Endothelial cell of umbilical vein (primary cell): ENCODE data around the gene CXCL16. TPM values are rescaled to one million over a fixed set of nuclear protein-coding genes. Genes with fewer than 3 reads are reported as not detected.

ENCODE experiments used
- BruUV-seq: library from RNA; stranded (reverse); fragments of 400-500 nt; replicated peaks from 2 replicates; lab custom pipeline; 2021; lab: Mats Ljungman, UMichigan
- CTCF ChIA-PET: fragments of 300-600, 350-600 bp; sonication (Branson Sonifier 250); formaldehyde crosslinking; loops from one replicate; lab custom pipeline; 2021; ENCODE audit warnings: antibody characterized with exemption, inconsistent platforms; lab: Charles Lee
- POLR2A ChIA-PET: fragments of 300-600, 350-600 bp; sonication (Branson Sonifier 250); formaldehyde crosslinking; loops from one replicate; lab custom pipeline; 2021; ENCODE audit warnings: antibody characterized with exemption, inconsistent platforms; lab: Charles Lee
- DNase-seq: peaks from one replicate; pipeline ENCODE4 v3.0.0-alpha.2; 2011; ENCODE audit warnings: low read depth, low spot score
- FAIRE-seq: peaks from 2 replicates; lab custom pipeline; 2011; peaks lifted over from hg19 to GRCh38; lab: Jason Lieb, UNC
- H2AFZ ChIP-seq: 2 replicates; pipeline ENCODE4 v1.6.0; 2012; ENCODE audit warnings: low read depth, low read length, control low read depth, inconsistent platforms
- H3K27ac ChIP-seq: 2 replicates; pipeline ENCODE4 v1.5.1; 2011; ENCODE audit warnings: low read depth, mild to moderate bottlenecking, control low read depth, low read length, moderate library complexity; ENCODE audit not compliant: insufficient read depth
- H3K27me3 ChIP-seq, 2 experiments: 2 replicates each; pipeline versions ENCODE4 v1.6.0 to v1.6.1; 2011; ENCODE audit warnings: low read length in 2 of 2, mixed read lengths in 1 of 2; ENCODE audit not compliant: control insufficient read depth in 2 of 2, insufficient read depth in 2 of 2
- H3K36me3 ChIP-seq, 2 experiments: 2 replicates in 1 of 2; 3 replicates in 1 of 2; pipeline ENCODE4 v1.5.1; 2011; ENCODE audit warnings: low read length in 2 of 2, mild to moderate bottlenecking in 1 of 2, moderate library complexity in 1 of 2; ENCODE audit not compliant: control insufficient read depth in 2 of 2, insufficient read depth in 2 of 2; ENCODE audit errors: extremely low read depth in 1 of 2
- H3K4me1 ChIP-seq: 3 replicates; pipeline ENCODE4 v1.5.1; 2011; ENCODE audit warnings: mild to moderate bottlenecking, low read length; ENCODE audit not compliant: control insufficient read depth, insufficient read depth; ENCODE audit errors: extremely low read depth
- H3K4me2 ChIP-seq: 2 replicates; pipeline ENCODE4 v1.6.1; 2011; ENCODE audit warnings: low read length, control low read depth, mixed read lengths; ENCODE audit not compliant: insufficient read depth
- H3K4me3 ChIP-seq, 3 experiments: fragments of 200-600 bp in 1 of 3; sonication (generic), shearing (Covaris generic) in 1 of 3; replicated peaks in 1 of 3; 2 replicates each; pipeline ENCODE4 v1.5.1; 2011 to 2016; ENCODE audit warnings: control low read depth in 3 of 3, low read length in 3 of 3, mild to moderate bottlenecking in 2 of 3, inconsistent platforms in 1 of 3, low read depth in 1 of 3, moderate library complexity in 1 of 3; ENCODE audit not compliant: insufficient read depth in 1 of 3
- H3K79me2 ChIP-seq: 2 replicates; pipeline ENCODE4 v1.6.0; 2012; ENCODE audit warnings: low read length, inconsistent platforms; ENCODE audit not compliant: control insufficient read depth, insufficient read depth
- H3K9ac ChIP-seq: replicated peaks from 2 replicates; pipeline ENCODE3; 2011; ENCODE audit warnings: low read length, control low read depth; ENCODE audit not compliant: insufficient read depth; ENCODE audit errors: extremely low read depth
- H3K9me1 ChIP-seq: replicated peaks from 3 replicates; pipeline ENCODE4 v1.6.0; 2011; ENCODE audit warnings: mild to moderate bottlenecking, low read length; ENCODE audit not compliant: control insufficient read depth, insufficient read depth; ENCODE audit errors: extremely low read depth
- H3K9me3 ChIP-seq: replicated peaks from 2 replicates; pipeline ENCODE4 v1.5.1; 2012; ENCODE audit warnings: low read length, inconsistent platforms; ENCODE audit not compliant: control insufficient read depth, insufficient read depth
- H4K20me1 ChIP-seq: replicated peaks from 2 replicates; pipeline ENCODE3; 2011; ENCODE audit warnings: mild to moderate bottlenecking, low read length; ENCODE audit not compliant: control insufficient read depth, insufficient read depth; ENCODE audit errors: extremely low read depth
- EZH2 ChIP-seq: IDR thresholded peaks from 2 replicates; pipeline ENCODE4 v1.6.1; 2012; ENCODE audit warnings: borderline replicate concordance, low read depth, mild to moderate bottlenecking, moderate library complexity, low read length, inconsistent platforms; ENCODE audit not compliant: severe bottlenecking
- FOS ChIP-seq: IDR thresholded peaks from 2 replicates; pipeline ENCODE4 v1.6.1; 2011; ENCODE audit warnings: mild to moderate bottlenecking, low read length, moderate library complexity, borderline replicate concordance; ENCODE audit not compliant: insufficient read depth
- GATA2 ChIP-seq: IDR thresholded peaks from 2 replicates; pipeline ENCODE4 v1.7.0; 2011; ENCODE audit warnings: low read depth, mild to moderate bottlenecking, moderate library complexity, mixed read lengths, low read length; ENCODE audit not compliant: insufficient read length, insufficient read depth
- JUN ChIP-seq: IDR thresholded peaks from 2 replicates; pipeline ENCODE4 v1.6.1; 2011; ENCODE audit warnings: borderline replicate concordance, low read depth; ENCODE audit not compliant: insufficient read length, insufficient read depth
- POLR2AphosphoS5 ChIP-seq: IDR thresholded peaks from 2 replicates; pipeline ENCODE4 v1.6.1; 2012; ENCODE audit warnings: low read depth, mild to moderate bottlenecking, control low read depth, low read length, moderate library complexity; ENCODE audit not compliant: insufficient read depth
- dilution Hi-C: fragments of 300-500 bp; cut with MboI; formaldehyde crosslinking; loops from one replicate; pipeline ENCODE4 v1.15.0; 2019; ENCODE audit warnings: low sequenced_read_pairs; ENCODE audit not compliant: extremely low pct_ligation_motif_present
- intact Hi-C: fragments of 100-400 bp; cut with micrococcal nuclease; formaldehyde crosslinking; loops from one replicate; pipeline ENCODE4 v1.10.0; 2022
- polyA plus RNA-seq, 4 experiments: library from polyadenylated mRNA; depleted of rRNA in 3 of 4; stranded (reverse) in 3 of 4; unstranded in 1 of 4; fragments of >200 nt; gene quantifications; 2 replicates each; pipeline versions ENCODE4 v1.2.1 to v1.2.3, GENCODE V29; 2011 to 2012; ENCODE audit warnings: missing spikeins in 1 of 4
- total RNA-seq: library from RNA; stranded (reverse); gene quantifications from 2 replicates; pipeline ENCODE4 v1.2.3, GENCODE V29; 2021

The CXCL16 gene
- total and polyA plus RNA-seq, 2 donors (not counting 3 experiments of a cell fraction or from before 2014, with no cell fraction given) = 4.8 to 6.1 TPM

DNA sequence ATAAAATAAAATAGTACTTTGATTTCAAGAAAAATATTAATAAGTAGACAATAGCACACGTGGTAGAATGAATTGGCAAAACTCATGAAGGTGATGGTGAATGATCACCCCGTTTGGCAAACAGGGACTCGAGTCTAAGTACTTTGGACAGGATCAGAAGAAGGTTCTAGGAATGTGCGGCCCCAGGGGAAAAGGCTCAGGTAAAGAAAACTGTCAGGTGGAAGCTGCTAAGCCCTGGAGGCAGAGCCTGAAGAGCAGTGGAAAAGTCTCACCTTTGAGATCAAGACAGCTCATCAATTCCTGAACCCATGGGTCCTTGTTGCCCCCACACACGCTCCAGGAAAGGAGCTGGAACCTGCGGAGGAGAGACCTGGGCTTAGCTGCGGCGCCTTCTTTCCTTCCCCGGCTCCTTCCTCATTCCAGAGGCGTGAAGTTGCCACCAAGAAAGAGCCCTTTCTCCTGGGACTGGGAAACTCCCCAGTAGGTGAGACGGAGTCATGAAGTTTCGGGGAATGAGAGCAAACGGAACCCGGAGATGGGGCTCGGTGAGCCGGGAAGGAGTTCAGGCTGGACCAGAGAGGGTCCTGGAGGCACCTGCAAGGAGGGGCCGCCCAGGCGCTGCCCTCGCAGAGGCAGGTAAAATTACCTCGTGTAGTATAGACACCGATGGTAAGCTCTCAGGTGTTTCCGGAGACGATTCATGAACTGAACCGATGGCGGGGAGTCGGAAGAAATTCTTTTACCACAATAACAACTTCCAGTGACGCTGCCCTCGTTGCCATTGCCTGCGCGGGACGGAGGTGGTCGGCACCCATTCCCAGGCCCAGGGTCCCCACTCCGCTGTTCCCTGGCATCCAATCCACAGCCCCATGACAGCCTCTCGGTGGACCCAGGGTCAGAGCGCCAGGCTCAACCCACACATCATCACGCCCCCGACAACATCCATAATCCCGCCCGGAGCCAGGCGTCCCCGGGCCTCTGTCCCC lies 1.3 kb downstream of the CXCL16 start:
- ChIA-PET CTCF (interaction anchor here (0.9 to 2.0 kb wide), 3 partner anchors 28 to 165 kb away, joined by 3 to 6 read pairs (median 4); partner anchors contain the start of genes ARRB2 and CHRNE), POLR2A (no interaction called here)
- no peaks in the 10 kb centered on the region for H3K36me3 ChIP-seq
- H3K4me2 ChIP-seq = peak overlapping the region; percentile 66
- DNase-seq (no peak), FAIRE-seq (no peak)
- TF ChIP-seq POLR2AphosphoS5 (no peak), EZH2 (peak; percentile 57)
- peak overlapping the region; percentile 71 for H2AFZ ChIP-seq
- no peaks in the 10 kb centered on the region for H3K9me3 ChIP-seq
- H3K9ac ChIP-seq = no peak overlapping the region
- H3K27me3 ChIP-seq = peaks cover 9 to 11% of the 10 kb centered on the region in 2 experiments
- no TSS peak for BruUV-seq
- no peak overlapping the region for H3K27ac ChIP-seq
- peak overlapping the region; percentile 31 to 53 (median 47) for H3K4me3 ChIP-seq
- H4K20me1 ChIP-seq = no peaks in the 10 kb centered on the region
- intact Hi-C loops = loop anchor here (1.0 kb wide), 1 partner anchor 7 kb away; the partner anchor contains the start of gene MED11
- H3K79me2 ChIP-seq = no peaks in the 10 kb centered on the region
- dilution Hi-C loops = no loop called here
- peaks cover 13% of the 10 kb centered on the region for H3K4me1 ChIP-seq
- H3K9me1 ChIP-seq = no peaks in the 10 kb centered on the region

DNA sequence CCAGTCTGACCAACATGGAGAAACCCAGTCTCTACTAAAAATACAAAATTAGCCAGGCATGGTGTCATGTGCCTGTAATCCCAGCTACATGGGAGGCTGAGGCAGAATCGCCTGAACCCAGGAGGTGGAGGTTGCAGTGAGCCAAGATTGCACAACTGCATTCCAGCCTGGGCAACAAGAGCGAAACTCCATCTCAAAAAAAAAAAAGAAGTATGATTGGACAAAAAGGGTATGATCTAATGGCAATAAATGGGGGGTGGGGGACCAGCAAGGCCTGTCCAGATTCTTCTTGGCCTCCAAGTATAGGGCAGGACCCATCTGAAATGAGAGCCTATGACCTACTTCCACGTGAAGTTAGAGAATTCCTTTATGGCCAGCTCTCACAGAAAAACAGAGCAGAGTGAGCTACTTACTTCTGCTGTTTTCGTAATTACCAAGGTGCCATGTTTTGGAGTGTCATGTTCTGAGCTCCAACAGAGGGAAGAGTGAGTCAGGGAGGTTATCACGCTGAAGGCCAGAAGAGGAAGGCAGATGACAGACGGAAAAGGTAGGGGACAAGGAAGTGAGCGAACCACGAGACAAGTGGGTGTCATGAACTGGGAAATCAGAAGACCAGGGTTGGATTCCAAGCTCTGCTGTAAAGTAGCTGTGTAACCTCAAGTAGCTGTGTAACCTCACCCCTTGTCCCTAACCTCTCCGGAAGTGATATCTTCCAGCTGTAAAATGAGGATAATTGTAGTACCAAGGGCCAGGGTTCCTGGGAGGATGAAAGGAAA lies 3.7 kb downstream of the CXCL16 start:
- no TSS peak for BruUV-seq

More for the DNA sequence above, 3.7 kb downstream of the CXCL16 start:
- no peaks in the 10 kb centered on the region for H3K36me3 ChIP-seq
- H3K9me1 ChIP-seq = no peaks in the 10 kb centered on the region
- no peak overlapping the region for H3K4me3 ChIP-seq
- TF ChIP-seq FOS (peak; percentile 62), JUN (no peak), GATA2 (peak; percentile 42)
- no peaks in the 10 kb centered on the region for H3K79me2 ChIP-seq
- intact Hi-C loops (no loop called here), dilution Hi-C loops (no loop called here)
- no peak overlapping the region for H3K9ac ChIP-seq
- H3K27ac ChIP-seq = no peak overlapping the region
- peak; percentile 52 for FAIRE-seq
- peaks cover 13% of the 10 kb centered on the region for H3K4me1 ChIP-seq
- H3K9me3 ChIP-seq = no peaks in the 10 kb centered on the region
- CTCF ChIA-PET = interaction anchor here (1.0 to 1.2 kb wide), 5 partner anchors 10 to 167 kb away, joined by 3 read pairs; partner anchors contain the start of genes CHRNE and PSMB6
- peak overlapping the region; percentile 71 for H2AFZ ChIP-seq
- peak; percentile 34 for DNase-seq
- no peak overlapping the region for H3K4me2 ChIP-seq
- H4K20me1 ChIP-seq = no peaks in the 10 kb centered on the region
- H3K27me3 ChIP-seq = peaks cover 9 to 11% of the 10 kb centered on the region in 2 experiments
- POLR2A ChIA-PET = no interaction called here
